ENCODE data around the gene NECTIN3.

DNA sequence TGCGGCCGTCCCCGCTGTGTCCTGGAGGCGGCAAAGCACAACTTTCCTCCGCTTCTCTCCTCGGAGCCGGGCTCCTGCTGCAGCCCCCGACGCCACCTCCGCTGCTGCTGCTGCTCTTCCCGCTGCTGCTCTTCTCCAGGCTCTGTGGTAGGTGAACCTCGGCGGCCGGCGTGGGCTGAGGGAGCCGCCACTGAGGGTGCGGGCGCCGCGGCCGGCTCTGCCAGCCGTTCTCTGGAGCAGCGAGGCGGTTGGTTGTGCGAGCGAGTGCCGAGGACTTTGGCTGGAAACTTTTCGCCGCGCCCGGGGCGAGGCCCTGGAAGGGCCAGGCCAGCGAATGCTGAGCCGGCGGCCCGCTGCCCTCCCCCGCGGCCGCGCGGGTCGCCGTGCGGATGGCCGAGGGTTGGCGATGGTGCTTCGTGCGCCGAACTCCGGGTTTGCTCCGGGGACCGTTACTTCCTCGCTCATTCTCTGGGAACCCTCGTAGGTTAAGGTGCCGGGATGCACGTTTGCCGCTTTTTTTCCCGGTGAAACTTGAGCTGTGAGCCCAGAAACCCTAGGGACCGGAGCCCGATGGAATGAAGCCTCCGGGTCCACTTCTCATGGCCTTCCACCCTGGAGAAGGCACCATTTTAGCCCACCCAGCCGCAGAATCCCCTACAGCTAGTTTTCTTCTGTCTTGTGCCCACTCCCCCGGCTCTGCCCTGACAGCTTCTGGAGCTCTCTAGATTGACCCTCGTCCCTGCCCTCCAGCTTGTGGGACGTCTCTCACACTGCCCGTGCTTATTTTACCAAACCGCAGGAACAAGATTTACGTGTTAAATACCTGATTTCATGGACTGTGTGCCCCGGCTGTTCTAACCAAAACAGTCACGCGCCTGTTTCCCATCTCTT lies 660 bp downstream of the NECTIN3 start:
- TF ChIP-seq EP300 (IDR thresholded peaks at IDR 0.05) (no peak), POLR2A (IDR thresholded peaks at IDR 0.05) (no peak)
- TF ChIP-seq, protein P1, sequence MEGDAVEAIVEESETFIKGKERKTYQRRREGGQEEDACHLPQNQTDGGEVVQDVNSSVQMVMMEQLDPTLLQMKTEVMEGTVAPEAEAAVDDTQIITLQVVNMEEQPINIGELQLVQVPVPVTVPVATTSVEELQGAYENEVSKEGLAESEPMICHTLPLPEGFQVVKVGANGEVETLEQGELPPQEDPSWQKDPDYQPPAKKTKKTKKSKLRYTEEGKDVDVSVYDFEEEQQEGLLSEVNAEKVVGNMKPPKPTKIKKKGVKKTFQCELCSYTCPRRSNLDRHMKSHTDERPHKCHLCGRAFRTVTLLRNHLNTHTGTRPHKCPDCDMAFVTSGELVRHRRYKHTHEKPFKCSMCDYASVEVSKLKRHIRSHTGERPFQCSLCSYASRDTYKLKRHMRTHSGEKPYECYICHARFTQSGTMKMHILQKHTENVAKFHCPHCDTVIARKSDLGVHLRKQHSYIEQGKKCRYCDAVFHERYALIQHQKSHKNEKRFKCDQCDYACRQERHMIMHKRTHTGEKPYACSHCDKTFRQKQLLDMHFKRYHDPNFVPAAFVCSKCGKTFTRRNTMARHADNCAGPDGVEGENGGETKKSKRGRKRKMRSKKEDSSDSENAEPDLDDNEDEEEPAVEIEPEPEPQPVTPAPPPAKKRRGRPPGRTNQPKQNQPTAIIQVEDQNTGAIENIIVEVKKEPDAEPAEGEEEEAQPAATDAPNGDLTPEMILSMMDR (IDR thresholded peaks at IDR 0.05) = no peak

Data from ovary (tissue), 3 donors.